ENCODE measurements around the gene AMHR2.
"Not testable (repeated sequence)": the region's sequence is repeated elsewhere in the genome, so short reads cannot be mapped to it uniquely, and the experiment has no call there.

The AMHR2 gene

DNA sequence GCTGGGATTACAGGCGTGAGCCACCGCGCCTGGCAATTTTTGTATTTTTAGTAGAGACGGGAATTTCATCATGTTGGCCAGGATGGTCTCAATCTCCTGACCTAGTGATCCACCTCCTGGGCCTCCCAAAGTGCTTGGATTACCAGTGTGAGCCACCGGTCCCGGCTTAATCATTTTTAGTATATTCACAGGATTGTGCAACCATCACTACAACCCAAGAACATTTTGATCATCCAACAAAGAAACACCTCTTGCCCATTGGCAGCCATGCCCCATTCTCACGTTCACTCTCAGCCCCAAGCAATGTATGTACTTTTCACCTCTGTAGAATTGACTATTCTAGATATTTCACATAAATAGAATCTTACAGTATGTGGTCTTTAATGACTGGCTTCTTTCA lies 23.8 kb upstream of the AMHR2 start:
- ATAC-seq (ENCODE audit: low read depth) (no peak), DNase-seq (ENCODE audit: low spot score) (no peak)
- Histone ChIP-seq H3K27ac (ENCODE audit: poor library complexity, severe bottlenecking) (no peak overlapping the region), H3K9me3 (ENCODE audit: severe bottlenecking) (no peaks in the 10 kb centered on the region), H3K4me1 (ENCODE audit: insufficient read depth, poor library complexity, severe bottlenecking) (no peaks in the 10 kb centered on the region), H3K27me3 (ENCODE audit: insufficient read depth, poor library complexity, severe bottlenecking) (no peaks in the 10 kb centered on the region), H3K4me3 (ENCODE audit: severe bottlenecking) (no peak overlapping the region), H3K36me3 (ENCODE audit: low read depth) (peaks cover 17% of the 10 kb centered on the region)
- TF ChIP-seq, protein P1, sequence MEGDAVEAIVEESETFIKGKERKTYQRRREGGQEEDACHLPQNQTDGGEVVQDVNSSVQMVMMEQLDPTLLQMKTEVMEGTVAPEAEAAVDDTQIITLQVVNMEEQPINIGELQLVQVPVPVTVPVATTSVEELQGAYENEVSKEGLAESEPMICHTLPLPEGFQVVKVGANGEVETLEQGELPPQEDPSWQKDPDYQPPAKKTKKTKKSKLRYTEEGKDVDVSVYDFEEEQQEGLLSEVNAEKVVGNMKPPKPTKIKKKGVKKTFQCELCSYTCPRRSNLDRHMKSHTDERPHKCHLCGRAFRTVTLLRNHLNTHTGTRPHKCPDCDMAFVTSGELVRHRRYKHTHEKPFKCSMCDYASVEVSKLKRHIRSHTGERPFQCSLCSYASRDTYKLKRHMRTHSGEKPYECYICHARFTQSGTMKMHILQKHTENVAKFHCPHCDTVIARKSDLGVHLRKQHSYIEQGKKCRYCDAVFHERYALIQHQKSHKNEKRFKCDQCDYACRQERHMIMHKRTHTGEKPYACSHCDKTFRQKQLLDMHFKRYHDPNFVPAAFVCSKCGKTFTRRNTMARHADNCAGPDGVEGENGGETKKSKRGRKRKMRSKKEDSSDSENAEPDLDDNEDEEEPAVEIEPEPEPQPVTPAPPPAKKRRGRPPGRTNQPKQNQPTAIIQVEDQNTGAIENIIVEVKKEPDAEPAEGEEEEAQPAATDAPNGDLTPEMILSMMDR (IDR thresholded peaks at IDR 0.05; ENCODE audit: poor library complexity, severe bottlenecking): no peak

DNA sequence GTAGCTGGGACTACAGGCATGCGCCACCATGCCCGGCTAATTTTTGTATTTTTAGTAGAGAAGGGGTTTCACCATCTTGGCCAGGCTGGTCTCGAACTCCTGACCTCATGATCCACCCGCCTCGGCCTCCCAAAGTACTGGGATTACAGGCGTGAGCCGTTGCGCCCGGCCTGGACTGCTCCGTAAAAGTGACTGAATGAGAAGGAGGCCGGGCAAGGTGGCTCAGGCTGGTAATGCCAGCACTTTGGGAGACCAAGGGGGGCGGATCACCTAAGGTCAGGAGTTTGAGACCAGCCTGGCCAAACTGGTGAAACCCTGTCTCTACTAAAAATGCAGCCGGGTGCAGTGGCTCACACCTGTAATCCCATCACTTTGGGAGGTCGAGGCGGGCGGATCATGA lies 21.3 kb upstream of the AMHR2 start:
- not testable (repeated sequence) for H3K4me3 ChIP-seq (ENCODE audit: severe bottlenecking); H3K27ac ChIP-seq (ENCODE audit: poor library complexity, severe bottlenecking); DNase-seq (ENCODE audit: low spot score); H3K4me1 ChIP-seq (ENCODE audit: insufficient read depth, poor library complexity, severe bottlenecking); H3K9me3 ChIP-seq (ENCODE audit: severe bottlenecking); ATAC-seq (ENCODE audit: low read depth); H3K27me3 ChIP-seq (ENCODE audit: insufficient read depth, poor library complexity, severe bottlenecking)
- H3K36me3 ChIP-seq (ENCODE audit: low read depth): peaks cover 31% of the 10 kb centered on the region

DNA sequence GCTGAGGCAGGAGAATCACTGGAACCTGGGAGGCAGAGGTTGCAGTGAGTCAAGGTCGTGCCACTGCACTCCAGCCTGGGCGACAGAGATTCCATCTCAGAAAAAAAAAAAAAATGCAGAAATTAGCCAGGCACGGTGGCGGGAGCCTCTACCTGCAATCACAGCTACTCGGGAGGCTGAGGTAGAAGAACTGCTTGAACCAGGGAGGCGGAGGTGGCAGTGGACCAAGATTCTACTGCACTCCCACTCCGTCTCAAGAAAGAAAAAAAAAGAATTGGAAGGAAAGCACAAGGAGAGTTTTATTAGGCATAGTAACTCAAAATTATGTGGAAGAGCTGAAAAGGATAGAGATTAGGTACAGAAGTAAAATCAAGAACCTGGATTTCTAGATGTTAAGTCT lies 20.8 kb upstream of the AMHR2 start:
- no peaks in the 10 kb centered on the region for H3K27me3 ChIP-seq (ENCODE audit: insufficient read depth, poor library complexity, severe bottlenecking)
- H3K9me3 ChIP-seq (ENCODE audit: severe bottlenecking): no peaks in the 10 kb centered on the region
- TF ChIP-seq, protein P1 (IDR thresholded peaks at IDR 0.05; ENCODE audit: poor library complexity, severe bottlenecking): no peak
- no peak for DNase-seq (ENCODE audit: low spot score)
- H3K27ac ChIP-seq (ENCODE audit: poor library complexity, severe bottlenecking): no peak overlapping the region
- H3K36me3 ChIP-seq (ENCODE audit: low read depth): peaks cover 34% of the 10 kb centered on the region
- H3K4me1 ChIP-seq (ENCODE audit: insufficient read depth, poor library complexity, severe bottlenecking): no peaks in the 10 kb centered on the region
- H3K4me3 ChIP-seq (ENCODE audit: severe bottlenecking): no peak overlapping the region
- no peak for ATAC-seq (ENCODE audit: low read depth)

DNA sequence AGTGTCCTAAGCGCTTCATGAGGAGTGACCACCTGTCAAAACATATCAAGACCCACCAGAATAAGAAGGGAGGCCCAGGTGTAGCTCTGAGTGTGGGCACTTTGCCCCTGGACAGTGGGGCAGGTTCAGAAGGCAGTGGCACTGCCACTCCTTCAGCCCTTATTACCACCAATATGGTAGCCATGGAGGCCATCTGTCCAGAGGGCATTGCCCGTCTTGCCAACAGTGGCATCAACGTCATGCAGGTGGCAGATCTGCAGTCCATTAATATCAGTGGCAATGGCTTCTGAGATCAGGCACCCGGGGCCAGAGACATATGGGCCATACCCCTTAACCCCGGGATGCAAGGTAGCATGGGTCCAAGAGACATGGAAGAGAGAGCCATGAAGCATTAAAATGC lies 12.7 kb upstream of the AMHR2 start:
- DNase-seq (ENCODE audit: low spot score) (no peak), ATAC-seq (ENCODE audit: low read depth) (no peak)
- Histone ChIP-seq H3K36me3 (ENCODE audit: low read depth) (peaks cover 67% of the 10 kb centered on the region), H3K9me3 (ENCODE audit: severe bottlenecking) (no peaks in the 10 kb centered on the region), H3K4me3 (ENCODE audit: severe bottlenecking) (no peak overlapping the region), H3K27ac (ENCODE audit: poor library complexity, severe bottlenecking) (no peak overlapping the region), H3K4me1 (ENCODE audit: insufficient read depth, poor library complexity, severe bottlenecking) (no peaks in the 10 kb centered on the region), H3K27me3 (ENCODE audit: insufficient read depth, poor library complexity, severe bottlenecking) (no peaks in the 10 kb centered on the region)
- TF ChIP-seq, protein P1 (IDR thresholded peaks at IDR 0.05; ENCODE audit: poor library complexity, severe bottlenecking): no peak

DNA sequence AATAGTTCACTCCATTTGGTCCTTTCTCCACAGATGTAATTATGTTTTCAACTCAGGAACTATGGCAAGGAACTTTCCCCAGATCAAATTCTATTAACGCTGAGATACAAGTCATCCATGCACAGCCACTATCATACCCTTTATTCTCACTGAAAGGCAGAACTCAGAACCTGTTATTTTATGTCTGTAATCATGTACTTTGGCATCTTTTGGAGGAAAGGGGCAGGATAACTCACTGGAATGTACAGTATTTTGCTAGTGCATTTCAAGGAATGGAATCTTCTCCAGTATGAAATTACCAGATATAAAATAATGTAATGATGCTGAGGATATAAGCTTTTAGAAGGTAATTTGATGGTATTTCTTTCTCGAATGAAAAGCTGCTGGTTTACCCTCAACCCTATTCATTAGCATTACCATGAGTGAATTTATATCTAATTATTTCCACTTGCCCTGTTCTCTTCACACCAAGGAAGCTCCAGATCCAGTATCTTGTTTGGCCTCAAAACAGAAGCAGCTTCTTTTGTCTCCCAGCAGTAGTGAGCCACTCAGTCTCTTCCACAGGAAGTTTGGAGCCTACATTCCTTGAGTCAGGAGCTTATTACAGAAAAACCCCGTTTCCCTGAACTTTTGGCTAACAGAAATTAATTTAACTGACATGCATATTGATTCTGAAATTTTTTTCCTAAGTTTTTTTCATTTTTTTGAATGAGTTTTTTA lies 10.0 kb upstream of the AMHR2 start:
- DNase-seq (ENCODE audit: low spot score): no peak
- no peak overlapping the region for H3K4me3 ChIP-seq (ENCODE audit: severe bottlenecking)
- no peaks in the 10 kb centered on the region for H3K9me3 ChIP-seq (ENCODE audit: severe bottlenecking)
- no peaks in the 10 kb centered on the region for H3K27me3 ChIP-seq (ENCODE audit: insufficient read depth, poor library complexity, severe bottlenecking)
- H3K4me1 ChIP-seq (ENCODE audit: insufficient read depth, poor library complexity, severe bottlenecking): no peaks in the 10 kb centered on the region
- H3K36me3 ChIP-seq (ENCODE audit: low read depth): peaks cover 46% of the 10 kb centered on the region
- H3K27ac ChIP-seq (ENCODE audit: poor library complexity, severe bottlenecking): no peak overlapping the region
- TF ChIP-seq, protein P1 (IDR thresholded peaks at IDR 0.05; ENCODE audit: poor library complexity, severe bottlenecking): no peak
- ATAC-seq (ENCODE audit: low read depth): no peak

Data from RWPE2 (cell line).